AG09309 (cell line): Measurements from ENCODE around the gene MS4A15.
"Not testable (repeated sequence)": the region's sequence is repeated elsewhere in the genome, so short reads cannot be mapped to it uniquely, and the experiment has no call there.

Source experiments
- DNase-seq: peaks from one replicate; pipeline ENCODE4 v3.0.0-alpha.2; 2010; ENCODE audit warnings: low read depth
- H3K4me3 ChIP-seq: 2 replicates; pipeline ENCODE4 v1.5.1; 2011; ENCODE audit warnings: mild to moderate bottlenecking, low read depth, low read length, moderate library complexity; ENCODE audit not compliant: control insufficient read depth
- CTCF ChIP-seq: IDR thresholded peaks from 2 replicates; pipeline ENCODE4 v1.5.1; 2011; ENCODE audit warnings: mild to moderate bottlenecking, low read depth, low read length, inconsistent platforms; ENCODE audit not compliant: insufficient read depth, control insufficient read depth; ENCODE audit errors: missing control alignments

Gene MS4A15

GRCh38 chr11:60750911-60751310 is 5.8 kb upstream of the MS4A15 start:
- H3K4me3 ChIP-seq = no peak overlapping the region
- TF ChIP-seq CTCF = no peak
- DNase-seq = no peak

GRCh38 chr11:60753309-60753708 is 3.4 kb upstream of the MS4A15 start:
- no peak for TF ChIP-seq CTCF
- H3K4me3 ChIP-seq = no peak overlapping the region
- no peak for DNase-seq

GRCh38 chr11:60754887-60755286 is 1.8 kb upstream of the MS4A15 start:
- DNase-seq = no peak
- no peak for TF ChIP-seq CTCF
- no peak overlapping the region for H3K4me3 ChIP-seq

- H3K4me3 ChIP-seq = no peak overlapping the region
- no peak for DNase-seq
- TF ChIP-seq CTCF = no peak
Observed at GRCh38 chr11:60757231-60757800, 649 bp downstream of the MS4A15 start.

GRCh38 chr11:60758671-60759070 is 2.0 kb downstream of the MS4A15 start:
- DNase-seq, H3K4me3 ChIP-seq: not testable (repeated sequence)

- DNase-seq, H3K4me3 ChIP-seq: not testable (repeated sequence)
Observed at GRCh38 chr11:60759438-60760225, 3.0 kb downstream of the MS4A15 start.

- DNase-seq = no peak
- no peak for TF ChIP-seq CTCF
- no peak overlapping the region for H3K4me3 ChIP-seq
Observed at GRCh38 chr11:60761436-60762190, 4.9 kb downstream of the MS4A15 start.
